NOMO-1 treated with dmso at 0.1 percent for 144 hours (cell line): ENCODE data around the gene AUTS2.

ENCODE experiments used
- DNase-seq: peaks from one replicate; lab custom pipeline; 2025; ENCODE audit not compliant: unreplicated experiment; lab: John Stamatoyannopoulos, UW

AUTS2 gene

DNA sequence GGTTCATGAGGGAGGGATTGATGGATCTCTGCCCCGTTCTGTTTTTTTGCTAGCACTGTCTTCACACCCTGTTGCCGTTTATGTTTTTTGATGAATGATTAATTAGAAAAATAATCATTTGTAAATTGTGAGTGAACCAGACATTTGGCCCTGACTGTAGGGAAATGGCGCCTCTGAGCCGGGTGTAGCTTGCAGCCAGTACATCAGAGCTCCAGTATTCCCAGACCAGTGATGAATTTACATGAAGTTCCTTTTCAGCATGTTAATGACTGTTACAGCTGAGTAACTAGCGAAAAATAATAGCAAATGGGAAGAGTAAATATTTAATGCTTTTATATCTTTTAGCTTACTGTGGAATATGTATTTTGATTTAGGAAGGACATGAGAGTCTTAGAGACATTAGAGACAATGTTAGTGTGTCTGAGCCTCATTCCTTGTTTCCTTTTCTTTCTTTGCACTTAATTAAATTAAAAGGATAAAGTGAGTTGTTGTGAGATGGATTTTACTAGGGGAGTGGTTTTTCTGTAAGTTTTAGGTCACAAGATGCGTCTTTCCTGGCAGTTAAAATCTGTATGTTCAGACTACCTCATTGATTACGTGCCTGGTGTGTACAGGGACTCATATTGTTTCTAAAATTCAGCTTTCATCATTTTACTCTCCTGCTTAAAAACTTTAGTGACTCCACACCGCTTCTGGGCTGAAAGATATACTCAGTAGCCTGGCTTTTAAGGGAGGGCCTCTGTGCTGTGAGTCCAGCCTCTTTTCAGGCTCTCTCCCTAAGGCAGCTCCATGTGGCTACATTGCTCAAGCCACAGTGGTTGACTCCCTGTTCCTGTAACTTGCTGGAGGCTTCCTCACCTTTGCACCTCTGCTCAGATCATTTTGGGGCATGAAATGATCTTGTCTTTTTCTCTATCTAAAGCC, 86.4 kb downstream of the AUTS2 start:
- no peak for DNase-seq

- no peak for DNase-seq
These were observed 87.0 kb downstream of the AUTS2 start for GRCh38 chr7:69685293-69685631.

GRCh38 chr7:69686366-69686765, 88.1 kb downstream of the AUTS2 start:
- DNase-seq = no peak

DNA sequence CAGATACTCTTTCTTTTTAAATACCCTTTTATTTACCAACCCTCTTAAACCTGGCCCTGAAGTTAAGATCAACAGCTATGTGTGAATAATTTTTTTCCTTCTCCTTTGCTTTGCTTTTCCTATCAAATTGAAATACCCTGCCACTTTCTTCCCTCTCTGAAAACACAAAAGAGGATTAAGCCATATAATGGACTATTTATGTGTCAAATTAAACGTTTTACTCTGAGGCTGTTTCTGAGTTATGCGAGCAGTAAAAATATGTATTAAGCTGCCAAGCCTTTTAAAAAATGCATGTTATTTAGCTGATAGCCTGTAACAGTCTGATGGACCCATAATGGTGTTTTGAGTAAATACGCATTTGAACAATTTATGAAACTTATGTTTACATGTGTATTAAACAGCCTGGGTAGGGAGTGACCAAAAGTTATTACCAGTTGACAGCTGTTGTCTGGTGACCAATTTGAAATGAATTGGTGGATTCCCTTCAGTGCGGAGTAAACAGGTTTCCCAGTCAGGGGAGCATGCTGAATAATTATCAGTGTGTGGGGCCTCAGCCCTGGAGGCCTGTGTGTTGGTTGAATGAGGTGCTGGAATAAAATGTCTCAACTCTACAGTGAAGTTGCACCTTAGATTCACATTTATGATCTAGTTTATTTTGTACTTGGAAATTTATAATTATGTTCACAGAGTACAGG, 89.6 kb downstream of the AUTS2 start:
- no peak for DNase-seq

DNA sequence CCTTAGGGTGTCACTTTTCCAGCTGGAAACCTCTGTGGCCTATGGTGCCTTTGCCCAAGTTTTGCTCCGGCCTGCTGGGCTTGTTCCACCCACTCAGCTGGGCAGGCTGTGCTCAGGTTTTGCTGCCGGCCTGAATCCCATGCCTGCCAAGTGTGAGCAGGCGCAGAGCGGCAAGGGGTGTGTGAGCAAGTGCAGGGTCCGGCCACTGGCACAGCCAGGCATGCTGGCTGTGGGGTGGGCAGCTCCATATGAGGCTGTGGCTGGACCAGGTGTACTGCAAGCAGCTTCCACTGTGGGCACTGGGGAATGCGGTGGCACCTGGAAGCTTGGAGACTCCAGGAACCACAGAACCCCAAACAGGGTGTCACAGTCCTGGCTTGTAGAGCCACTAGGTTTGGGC, 92.1 kb downstream of the AUTS2 start:
- DNase-seq = no peak

DNA sequence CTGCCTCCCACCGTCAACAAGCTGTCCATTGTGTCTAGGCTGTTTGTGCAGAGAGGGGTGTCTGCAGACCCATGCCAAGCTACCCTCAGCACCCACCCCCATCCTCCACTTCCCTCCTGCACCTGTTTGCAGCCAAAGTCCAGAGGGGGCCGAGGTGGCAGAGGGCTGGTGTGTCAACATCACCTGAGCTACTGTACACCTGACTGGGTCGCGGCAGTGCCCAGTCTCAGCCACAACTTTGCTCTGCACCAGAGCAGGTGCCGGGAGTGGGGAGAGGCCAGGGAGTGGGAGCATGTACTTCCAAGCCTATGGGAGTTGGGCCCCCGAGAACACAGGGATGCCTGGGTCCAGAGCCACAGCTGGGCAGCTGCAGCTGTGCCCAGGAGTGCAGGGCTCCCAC, 93.1 kb downstream of the AUTS2 start:
- DNase-seq = no peak

- DNase-seq = no peak
These were observed 93.5 kb downstream of the AUTS2 start for GRCh38 chr7:69691734-69692133.

GRCh38 chr7:69692611-69693010, 94.3 kb downstream of the AUTS2 start:
- DNase-seq = no peak

GRCh38 chr7:69693042-69693441, 94.8 kb downstream of the AUTS2 start:
- DNase-seq = no peak

GRCh38 chr7:69696054-69696591, 97.8 kb downstream of the AUTS2 start:
- no peak for DNase-seq

DNA sequence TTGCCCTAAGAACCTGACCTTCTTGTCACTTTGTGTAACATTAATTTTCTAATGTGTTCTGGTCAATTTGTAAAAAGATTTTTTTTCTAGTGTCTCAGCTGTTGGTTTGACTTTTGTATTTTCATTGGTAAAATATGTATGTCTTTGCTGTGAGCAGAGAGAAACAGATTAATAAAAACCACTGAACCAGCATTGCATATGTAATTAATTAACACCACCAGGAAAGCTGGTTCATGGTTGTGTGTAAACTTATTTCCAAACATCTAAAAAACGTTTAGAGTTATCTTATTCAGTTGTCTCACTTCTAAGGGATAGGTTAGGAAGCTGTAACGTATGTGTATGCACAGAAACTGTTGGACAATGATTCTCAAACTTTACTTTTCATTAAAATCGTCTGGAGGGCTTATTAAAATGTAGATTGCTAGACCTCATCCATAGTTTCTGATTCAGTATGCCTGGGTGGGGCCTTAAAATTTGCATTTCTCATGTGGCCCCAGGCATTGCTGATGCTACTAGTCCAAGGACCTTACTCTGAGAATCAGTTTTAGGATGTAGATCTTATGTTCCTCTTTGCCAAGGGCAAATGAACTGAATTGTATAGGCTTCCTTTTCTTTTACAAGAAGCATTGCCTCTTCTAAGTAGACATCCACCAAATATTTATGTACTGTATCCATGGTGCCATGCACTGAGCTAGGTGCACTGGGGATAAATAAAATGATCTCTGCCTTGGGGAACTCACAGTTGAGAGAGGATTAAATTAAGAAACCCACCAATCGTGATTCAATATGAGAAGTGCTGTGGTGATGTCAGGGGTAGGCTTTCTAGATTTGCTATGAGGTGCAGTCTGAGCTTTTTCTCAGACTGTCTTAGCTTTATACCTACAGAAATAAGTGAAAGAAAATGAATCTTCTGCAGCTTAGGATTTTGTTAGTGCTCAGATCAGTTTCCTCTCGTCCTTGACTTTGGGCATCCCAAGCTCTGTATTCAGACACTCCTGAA, 98.7 kb downstream of the AUTS2 start:
- no peak for DNase-seq

- no peak for DNase-seq
These were observed 100.0 kb downstream of the AUTS2 start for GRCh38 chr7:69698109-69698825.

DNA sequence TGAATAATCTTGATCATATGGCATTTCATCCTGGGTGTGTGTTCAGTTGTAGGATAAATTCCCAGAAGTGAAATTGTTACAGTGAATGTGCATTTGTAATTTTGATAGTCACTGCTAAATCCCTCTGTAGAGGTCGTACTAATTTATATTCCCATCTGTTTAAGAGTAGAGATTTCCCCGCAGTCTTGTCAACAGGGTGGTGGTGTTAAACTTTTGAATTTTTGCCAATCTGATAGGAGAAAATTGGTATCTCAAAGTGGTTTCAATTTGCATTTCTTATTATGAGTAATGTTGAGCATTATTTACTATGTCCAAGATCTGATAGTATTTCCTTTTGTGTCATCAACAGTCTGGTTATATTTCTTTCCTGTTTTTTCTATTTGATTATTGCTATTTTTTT, 101.7 kb downstream of the AUTS2 start:
- no peak for DNase-seq

GRCh38 chr7:69700331-69700730, 102.1 kb downstream of the AUTS2 start:
- DNase-seq = no peak

DNA sequence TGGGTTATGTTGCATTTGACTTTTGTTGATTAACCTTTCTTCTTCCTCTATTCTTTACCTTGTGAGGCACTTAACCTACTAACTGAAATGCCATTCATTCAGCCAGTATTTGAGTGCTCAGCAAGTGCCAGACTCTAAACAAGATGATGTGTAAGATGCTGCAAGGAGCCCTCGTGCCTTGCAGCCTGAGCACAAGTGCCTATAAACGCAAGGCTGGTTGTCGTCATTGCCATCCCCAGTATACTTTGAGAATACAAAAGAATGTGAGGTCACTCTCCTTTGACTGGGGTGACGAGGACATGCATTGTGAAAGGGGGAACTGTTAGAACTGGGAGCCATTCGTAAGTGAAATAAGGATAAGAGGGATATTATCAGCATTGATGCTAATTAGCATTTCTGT, 103.0 kb downstream of the AUTS2 start:
- DNase-seq = no peak

DNA sequence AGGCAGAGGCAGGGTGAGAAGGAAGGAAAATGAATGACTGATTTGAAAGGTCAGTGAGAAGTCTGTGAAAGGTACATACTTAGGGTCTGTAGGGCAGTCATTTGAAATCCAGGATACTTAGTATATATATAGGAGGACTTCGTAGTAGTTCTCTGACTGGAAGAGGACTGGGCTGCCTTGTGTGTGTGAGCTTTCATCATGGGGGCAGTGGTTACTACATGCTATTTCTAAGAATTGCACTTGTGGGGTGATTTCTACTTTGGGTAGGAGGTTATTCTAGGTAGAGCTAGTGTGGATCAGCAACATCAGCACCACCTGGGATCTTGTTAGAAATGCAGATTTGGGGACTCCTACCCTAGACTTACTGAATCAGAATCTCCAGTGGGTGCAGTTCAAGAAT, 104.1 kb downstream of the AUTS2 start:
- DNase-seq = no peak

DNA sequence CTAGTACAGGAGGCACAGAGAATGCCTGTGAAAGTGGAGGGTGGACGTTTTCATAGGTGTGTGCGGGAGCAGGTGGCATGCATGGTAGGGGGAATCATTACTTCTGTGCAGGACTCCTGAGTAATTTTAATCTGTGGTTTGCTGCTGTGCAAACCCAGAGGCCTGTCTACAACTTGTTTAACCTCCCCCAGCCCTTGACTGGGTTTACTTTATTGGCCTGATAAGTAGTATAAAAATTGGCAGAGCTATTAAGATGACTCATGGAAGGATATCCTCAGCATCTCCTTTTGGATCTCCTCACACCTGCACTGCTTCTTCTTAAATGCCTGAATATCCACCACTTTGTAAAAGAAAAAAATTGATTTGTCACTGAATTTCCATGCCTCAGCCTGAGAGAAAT, 104.8 kb downstream of the AUTS2 start:
- no peak for DNase-seq

DNA sequence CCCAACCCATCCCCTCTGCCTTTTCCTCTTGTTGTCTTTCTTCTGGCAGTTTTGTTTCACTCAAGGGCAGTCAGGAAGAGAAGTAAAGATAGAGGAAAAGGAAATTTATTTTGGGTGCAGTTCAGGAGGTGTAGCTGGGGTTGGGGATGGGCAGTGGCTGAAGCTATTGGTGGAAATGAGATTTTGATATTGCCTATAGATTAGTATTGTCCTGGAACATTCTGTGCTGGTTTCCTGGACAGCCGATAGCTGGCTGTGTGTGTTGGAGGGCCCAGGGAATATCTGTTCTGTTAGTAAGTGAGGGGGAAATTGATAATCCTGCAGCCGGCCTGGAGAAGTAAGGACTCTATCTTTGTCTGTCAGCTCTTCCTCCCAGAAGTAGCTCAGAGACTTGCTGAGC, 107.8 kb downstream of the AUTS2 start:
- DNase-seq = no peak

- DNase-seq = no peak
These were observed 110.6 kb downstream of the AUTS2 start for GRCh38 chr7:69708857-69709256.

GRCh38 chr7:69710768-69711438, 112.6 kb downstream of the AUTS2 start:
- no peak for DNase-seq
